GM13976 (cell line): ENCODE results near the gene RFXAP.
"Not testable (repeated sequence)": the region's sequence is repeated elsewhere in the genome, so short reads cannot be mapped to it uniquely, and the experiment has no call there.

ENCODE experiments used
- DNase-seq: peaks from one replicate; pipeline ENCODE4 v3.0.0; 2012; ENCODE audit warnings: low spot score
- CTCF ChIP-seq: IDR thresholded peaks from 2 replicates; pipeline ENCODE4 v1.5.1; 2012; ENCODE audit warnings: borderline replicate concordance, mild to moderate bottlenecking; ENCODE audit not compliant: insufficient read depth; ENCODE audit errors: extremely low read depth, missing control alignments, control extremely low read depth
- in situ Hi-C: fragments of 300-500 bp; cut with MboI; formaldehyde crosslinking; loops from one replicate; pipeline ENCODE4 v1.12.0; 2022; ENCODE audit warnings: low sequenced_read_pairs, mixed read lengths, inconsistent platforms; ENCODE audit not compliant: unreplicated experiment

RFXAP gene

GRCh38 chr13:36778083-36778671, 40.8 kb upstream of the RFXAP start:
- TF ChIP-seq CTCF, result no peak
- DNase-seq, result no peak
- in situ Hi-C loops, result no loop called here

GRCh38 chr13:36783890-36784289, 35.1 kb upstream of the RFXAP start:
- no peak for TF ChIP-seq CTCF
- in situ Hi-C loops, result no loop called here

GRCh38 chr13:36786175-36786574, 32.8 kb upstream of the RFXAP start:
- DNase-seq, in situ Hi-C loops: not testable (repeated sequence)

More at GRCh38 chr13:36783890-36784289, 35.1 kb upstream of the RFXAP start:
- no peak for DNase-seq

GRCh38 chr13:36787181-36787580, 31.8 kb upstream of the RFXAP start:
- in situ Hi-C loops, result no loop called here
- no peak for TF ChIP-seq CTCF
- no peak for DNase-seq

- TF ChIP-seq CTCF, result no peak
- DNase-seq, result no peak
- in situ Hi-C loops, result no loop called here
Observed at GRCh38 chr13:36788276-36788675, 30.7 kb upstream of the RFXAP start.

GRCh38 chr13:36789061-36789460, 30.0 kb upstream of the RFXAP start:
- TF ChIP-seq CTCF, result no peak
- DNase-seq, result no peak
- in situ Hi-C loops, result no loop called here

- in situ Hi-C loops, result no loop called here
- no peak for DNase-seq
- TF ChIP-seq CTCF, result no peak
Observed at GRCh38 chr13:36789730-36790129, 29.3 kb upstream of the RFXAP start.
